ENCODE measurements around the gene RACGAP1.

The RACGAP1 gene

GRCh38 chr12:49944718-49945117 lies 80.6 kb downstream of the RACGAP1 start:
- H3K4me3 ChIP-seq (replicated peaks in 1 of 2; ENCODE audit: low read depth in 2 of 2, low read length in 2 of 2), result no peak overlapping the region
- DNase-seq (ENCODE audit: low read depth in 2 of 2), result no peak
- no peak for TF ChIP-seq CTCF (IDR thresholded peaks at IDR 0.05; ENCODE audit: low read depth, low read length)

- no peak for DNase-seq (ENCODE audit: low read depth in 2 of 2)
- no peak overlapping the region for H3K4me3 ChIP-seq (replicated peaks in 1 of 2; ENCODE audit: low read depth in 2 of 2, low read length in 2 of 2)
- TF ChIP-seq CTCF (IDR thresholded peaks at IDR 0.05; ENCODE audit: low read depth, low read length), result no peak
Measured at GRCh38 chr12:49944046-49944445, 81.2 kb downstream of the RACGAP1 start.

- no peak overlapping the region for H3K4me3 ChIP-seq (replicated peaks in 1 of 2; ENCODE audit: low read depth in 2 of 2, low read length in 2 of 2)
- no peak for TF ChIP-seq CTCF (IDR thresholded peaks at IDR 0.05; ENCODE audit: low read depth, low read length)
- DNase-seq (ENCODE audit: low read depth in 2 of 2), result no peak
Measured at GRCh38 chr12:49943625-49943960, 81.7 kb downstream of the RACGAP1 start.

GRCh38 chr12:49942921-49943624 lies 82.2 kb downstream of the RACGAP1 start:
- no peak overlapping the region for H3K4me3 ChIP-seq (replicated peaks in 1 of 2; ENCODE audit: low read depth in 2 of 2, low read length in 2 of 2)
- TF ChIP-seq CTCF (IDR thresholded peaks at IDR 0.05; ENCODE audit: low read depth, low read length), result no peak
- no peak for DNase-seq (ENCODE audit: low read depth in 2 of 2)

GRCh38 chr12:49942512-49942893 lies 82.8 kb downstream of the RACGAP1 start:
- H3K4me3 ChIP-seq (replicated peaks in 1 of 2; ENCODE audit: low read depth in 2 of 2, low read length in 2 of 2), result no peak overlapping the region
- TF ChIP-seq CTCF (IDR thresholded peaks at IDR 0.05; ENCODE audit: low read depth, low read length), result no peak
- DNase-seq (ENCODE audit: low read depth in 2 of 2), result no peak

GRCh38 chr12:49941556-49942511 lies 83.5 kb downstream of the RACGAP1 start:
- TF ChIP-seq CTCF (IDR thresholded peaks at IDR 0.05; ENCODE audit: low read depth, low read length), result no peak
- DNase-seq (ENCODE audit: low read depth in 2 of 2), result no peak
- no peak overlapping the region for H3K4me3 ChIP-seq (replicated peaks in 1 of 2; ENCODE audit: low read depth in 2 of 2, low read length in 2 of 2)

All from cardiac fibroblast (primary cell).